ENCODE data around the gene CRYBA2. TPM values are rescaled to one million over a fixed set of nuclear protein-coding genes. Genes with fewer than 3 reads are reported as not detected.

The CRYBA2 gene
- total RNA-seq, 1 experiment from 2014 or later, result not detected

DNA sequence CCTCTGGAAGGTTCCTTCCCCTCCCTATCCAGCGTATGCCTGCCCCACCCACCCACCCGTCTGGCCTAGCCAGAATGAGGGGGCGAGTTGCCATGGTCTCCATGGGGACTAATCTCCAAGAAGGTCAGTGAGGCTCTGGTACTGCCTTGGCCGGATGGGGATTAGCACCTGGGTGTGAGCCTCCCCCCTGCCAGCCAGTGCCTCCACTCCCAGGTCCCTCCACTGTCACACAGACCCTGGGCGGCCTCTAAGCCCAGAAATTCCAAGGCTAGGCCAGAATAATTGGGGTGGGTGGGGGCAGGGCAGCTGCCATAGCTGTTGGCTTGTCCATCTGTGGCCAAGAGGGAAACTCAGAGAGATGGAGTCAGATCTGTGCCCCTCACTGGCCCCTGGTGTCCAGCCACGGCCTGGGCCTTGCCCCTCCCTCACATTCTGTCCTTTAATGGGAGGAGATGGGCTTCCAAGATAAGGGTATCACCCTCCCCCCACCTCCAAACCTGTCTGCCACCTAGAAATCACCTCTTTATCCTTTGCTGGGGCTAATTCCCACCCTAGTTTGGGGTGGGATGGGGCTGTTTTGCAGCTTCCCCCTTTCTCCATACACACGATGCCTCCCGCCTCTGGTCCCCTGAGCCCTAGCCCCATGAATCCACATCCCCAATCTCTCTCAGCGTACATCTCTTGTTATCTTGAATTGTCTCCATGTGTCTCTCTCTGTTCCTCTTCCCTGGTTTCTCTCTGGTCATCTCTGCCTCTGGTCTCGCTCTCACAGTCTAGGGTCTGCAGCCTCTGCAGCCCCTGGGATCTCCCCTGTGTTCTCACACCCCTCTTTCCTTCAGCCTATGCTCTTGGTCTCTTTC lies 6.0 kb upstream of the CRYBA2 start:
- H3K36me3 ChIP-seq (ENCODE audit: insufficient read depth, low read length), result no peaks in the 10 kb centered on the region
- no peak overlapping the region for H3K27ac ChIP-seq (ENCODE audit: low read length)
- DNase-seq, result no peak
- no peaks in the 10 kb centered on the region for H4K20me1 ChIP-seq (ENCODE audit: insufficient read depth, low read depth, low read length)
- no peaks in the 10 kb centered on the region for H3K27me3 ChIP-seq (ENCODE audit: low read length)
- H3K4me1 ChIP-seq (ENCODE audit: low read length), result no peaks in the 10 kb centered on the region
- no peak overlapping the region for H3K9ac ChIP-seq (ENCODE audit: low read length)
- H3K4me3 ChIP-seq (ENCODE audit: low read length), result no peak overlapping the region
- no peaks in the 10 kb centered on the region for H3K79me2 ChIP-seq (ENCODE audit: low read length)
- H3K4me2 ChIP-seq (ENCODE audit: low read depth, low read length, poor library complexity, severe bottlenecking), result no peak overlapping the region
- no peaks in the 10 kb centered on the region for H3K9me2 ChIP-seq (replicated peaks; ENCODE audit: insufficient read depth, low read length)
- H3K9me3 ChIP-seq (ENCODE audit: low read length), result no peaks in the 10 kb centered on the region
- H2AFZ ChIP-seq (ENCODE audit: low read length), result no peak overlapping the region

DNA sequence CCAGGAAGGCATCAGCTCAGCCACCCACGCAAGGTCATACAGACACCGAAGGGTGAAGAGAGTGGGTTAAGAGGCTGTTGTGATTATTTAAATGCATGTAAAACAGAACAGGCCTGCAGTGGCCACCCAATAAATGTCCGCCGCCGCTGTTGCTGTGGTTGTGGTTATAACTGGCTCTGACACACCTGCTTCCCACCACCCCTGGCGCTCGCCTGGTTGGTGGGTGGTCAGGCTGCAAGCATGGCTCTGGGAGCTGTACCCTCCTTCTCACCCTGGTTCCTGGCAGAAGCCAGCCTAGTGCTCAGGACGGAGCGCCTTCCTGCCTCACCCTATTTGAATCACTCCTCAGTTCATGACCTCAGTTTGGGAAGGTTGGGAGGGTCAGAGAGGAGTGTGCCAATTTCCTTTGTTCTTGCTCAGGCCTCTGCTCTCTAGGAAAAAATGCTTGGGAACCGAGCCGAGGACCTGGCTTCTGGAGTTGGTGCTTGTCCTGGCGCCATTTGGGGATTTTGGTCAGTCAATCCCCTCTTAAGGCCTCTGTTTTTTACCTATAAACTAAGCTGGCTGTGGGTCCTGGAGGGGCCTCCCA lies 5.3 kb upstream of the CRYBA2 start:
- Histone ChIP-seq H3K9me3 (ENCODE audit: low read length) (no peaks in the 10 kb centered on the region), H3K4me3 (ENCODE audit: low read length) (no peak overlapping the region), H3K27ac (ENCODE audit: low read length) (no peak overlapping the region), H3K36me3 (ENCODE audit: insufficient read depth, low read length) (no peaks in the 10 kb centered on the region), H2AFZ (ENCODE audit: low read length) (no peak overlapping the region), H3K79me2 (ENCODE audit: low read length) (no peaks in the 10 kb centered on the region), H3K4me1 (ENCODE audit: low read length) (no peaks in the 10 kb centered on the region), H3K9me2 (replicated peaks; ENCODE audit: insufficient read depth, low read length) (no peaks in the 10 kb centered on the region), H3K9ac (ENCODE audit: low read length) (no peak overlapping the region), H4K20me1 (ENCODE audit: insufficient read depth, low read depth, low read length) (no peaks in the 10 kb centered on the region), H3K27me3 (ENCODE audit: low read length) (no peaks in the 10 kb centered on the region), H3K4me2 (ENCODE audit: low read depth, low read length, poor library complexity, severe bottlenecking) (no peak overlapping the region)
- no peak for DNase-seq

DNA sequence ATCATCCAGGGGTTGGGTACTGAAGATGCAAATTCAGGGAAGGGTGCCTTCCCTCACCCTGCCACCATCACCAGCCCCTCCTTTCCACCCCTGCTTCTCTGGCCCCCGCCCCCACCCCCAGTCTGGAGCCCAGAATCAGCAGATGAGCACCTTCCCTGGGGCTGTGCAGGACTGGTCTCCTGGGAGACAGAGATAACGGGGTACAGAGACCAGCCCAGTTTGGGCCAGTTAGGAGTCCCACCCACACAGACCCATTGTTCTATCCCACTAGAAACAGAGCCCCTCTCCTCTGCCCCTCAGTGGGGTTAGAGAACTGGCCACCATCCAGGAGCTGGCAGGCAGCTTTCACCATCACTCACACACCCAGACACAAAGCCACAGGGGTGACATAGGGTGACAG lies 4.5 kb upstream of the CRYBA2 start:
- Histone ChIP-seq H3K4me2 (ENCODE audit: low read depth, low read length, poor library complexity, severe bottlenecking) (no peak overlapping the region), H3K27me3 (ENCODE audit: low read length) (no peaks in the 10 kb centered on the region)

DNA sequence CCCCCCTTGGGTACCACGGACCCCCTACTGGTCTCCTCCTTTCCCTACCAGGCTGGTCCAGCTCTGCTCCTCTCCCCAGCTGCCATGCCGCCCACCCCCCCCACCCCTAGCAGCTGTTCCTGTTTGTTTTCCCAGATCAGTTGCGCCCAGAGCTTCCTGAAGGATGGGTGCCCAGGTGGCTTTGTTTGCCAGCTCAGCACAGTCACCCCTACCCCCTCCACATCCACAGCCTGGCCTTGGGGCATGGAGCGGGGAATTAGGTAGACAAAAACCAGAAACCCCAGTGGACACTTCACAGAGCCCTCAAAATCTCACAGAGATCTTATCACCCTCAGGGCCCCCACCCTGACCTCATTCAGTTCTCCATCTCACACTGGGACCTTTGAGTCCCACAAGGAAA lies 3.7 kb upstream of the CRYBA2 start:
- H4K20me1 ChIP-seq (ENCODE audit: insufficient read depth, low read depth, low read length), result no peaks in the 10 kb centered on the region
- H3K36me3 ChIP-seq (ENCODE audit: insufficient read depth, low read length), result no peaks in the 10 kb centered on the region
- H3K79me2 ChIP-seq (ENCODE audit: low read length), result no peaks in the 10 kb centered on the region
- no peak overlapping the region for H3K4me3 ChIP-seq (ENCODE audit: low read length)
- no peak overlapping the region for H3K9ac ChIP-seq (ENCODE audit: low read length)
- no peak overlapping the region for H2AFZ ChIP-seq (ENCODE audit: low read length)
- no peak overlapping the region for H3K4me2 ChIP-seq (ENCODE audit: low read depth, low read length, poor library complexity, severe bottlenecking)
- no peaks in the 10 kb centered on the region for H3K9me3 ChIP-seq (ENCODE audit: low read length)
- H3K9me2 ChIP-seq (replicated peaks; ENCODE audit: insufficient read depth, low read length), result no peaks in the 10 kb centered on the region
- no peak for DNase-seq
- H3K4me1 ChIP-seq (ENCODE audit: low read length), result no peaks in the 10 kb centered on the region
- H3K27me3 ChIP-seq (ENCODE audit: low read length), result no peaks in the 10 kb centered on the region
- H3K27ac ChIP-seq (ENCODE audit: low read length), result no peak overlapping the region

More for the DNA sequence above, 4.5 kb upstream of the CRYBA2 start:
- H3K9me3 ChIP-seq (ENCODE audit: low read length), result no peaks in the 10 kb centered on the region
- no peak overlapping the region for H3K9ac ChIP-seq (ENCODE audit: low read length)
- no peaks in the 10 kb centered on the region for H3K4me1 ChIP-seq (ENCODE audit: low read length)
- H3K79me2 ChIP-seq (ENCODE audit: low read length), result no peaks in the 10 kb centered on the region
- H3K9me2 ChIP-seq (replicated peaks; ENCODE audit: insufficient read depth, low read length), result no peaks in the 10 kb centered on the region
- H2AFZ ChIP-seq (ENCODE audit: low read length), result no peak overlapping the region
- H3K27ac ChIP-seq (ENCODE audit: low read length), result no peak overlapping the region
- H4K20me1 ChIP-seq (ENCODE audit: insufficient read depth, low read depth, low read length), result no peaks in the 10 kb centered on the region
- no peak overlapping the region for H3K4me3 ChIP-seq (ENCODE audit: low read length)
- H3K36me3 ChIP-seq (ENCODE audit: insufficient read depth, low read length), result no peaks in the 10 kb centered on the region
- DNase-seq, result no peak

DNA sequence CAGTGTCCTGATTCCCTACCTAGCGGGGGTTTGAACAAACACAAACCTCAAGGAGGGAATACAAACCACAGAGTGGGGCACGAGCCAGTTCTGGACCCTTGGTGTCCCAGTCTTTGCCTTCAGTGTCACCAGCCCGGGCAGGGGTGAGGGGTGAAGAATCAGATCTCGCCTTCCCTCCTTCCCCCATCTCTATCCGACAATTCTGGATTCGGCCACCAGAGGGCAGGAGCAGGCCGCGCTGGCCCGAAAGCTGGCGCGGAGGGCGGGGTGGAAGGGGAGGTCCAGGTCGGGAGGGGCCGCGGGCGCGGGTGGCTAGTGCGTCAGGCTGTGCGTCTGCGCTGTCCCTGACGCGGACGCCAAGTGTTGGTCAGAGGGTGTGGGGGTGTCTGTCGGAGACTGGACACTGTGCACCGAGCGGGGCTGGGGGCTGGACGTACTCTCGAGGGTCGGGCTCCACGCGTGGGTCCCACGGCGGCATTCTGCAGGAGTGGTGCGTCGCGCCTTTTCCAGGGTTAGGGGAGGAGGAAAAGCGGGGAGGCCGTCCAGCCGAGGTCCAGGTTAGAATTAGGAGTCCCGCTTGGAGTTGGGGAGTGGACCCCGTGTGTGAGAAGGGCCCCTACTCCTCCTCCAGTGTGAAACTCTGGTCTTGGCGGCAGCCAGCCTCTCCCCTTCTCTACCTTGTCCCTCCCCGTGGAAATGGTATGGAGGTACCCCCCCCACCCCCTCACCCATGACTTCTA lies 2.9 kb upstream of the CRYBA2 start:
- Histone ChIP-seq H3K4me3 (ENCODE audit: low read length) (no peak overlapping the region), H3K9me2 (replicated peaks; ENCODE audit: insufficient read depth, low read length) (no peaks in the 10 kb centered on the region), H2AFZ (ENCODE audit: low read length) (no peak overlapping the region), H3K36me3 (ENCODE audit: insufficient read depth, low read length) (no peaks in the 10 kb centered on the region), H3K79me2 (ENCODE audit: low read length) (no peaks in the 10 kb centered on the region), H3K27ac (ENCODE audit: low read length) (no peak overlapping the region), H4K20me1 (ENCODE audit: insufficient read depth, low read depth, low read length) (no peaks in the 10 kb centered on the region), H3K4me1 (ENCODE audit: low read length) (no peaks in the 10 kb centered on the region), H3K27me3 (ENCODE audit: low read length) (no peaks in the 10 kb centered on the region), H3K9ac (ENCODE audit: low read length) (no peak overlapping the region), H3K9me3 (ENCODE audit: low read length) (no peaks in the 10 kb centered on the region), H3K4me2 (ENCODE audit: low read depth, low read length, poor library complexity, severe bottlenecking) (peak overlapping the region; percentile 10)
- peak; percentile 93 for DNase-seq

GRCh38 chr2:218995561-218995960 lies 2.3 kb upstream of the CRYBA2 start:
- Histone ChIP-seq H3K36me3 (ENCODE audit: insufficient read depth, low read length) (no peaks in the 10 kb centered on the region), H3K4me2 (ENCODE audit: low read depth, low read length, poor library complexity, severe bottlenecking) (no peak overlapping the region)

DNA sequence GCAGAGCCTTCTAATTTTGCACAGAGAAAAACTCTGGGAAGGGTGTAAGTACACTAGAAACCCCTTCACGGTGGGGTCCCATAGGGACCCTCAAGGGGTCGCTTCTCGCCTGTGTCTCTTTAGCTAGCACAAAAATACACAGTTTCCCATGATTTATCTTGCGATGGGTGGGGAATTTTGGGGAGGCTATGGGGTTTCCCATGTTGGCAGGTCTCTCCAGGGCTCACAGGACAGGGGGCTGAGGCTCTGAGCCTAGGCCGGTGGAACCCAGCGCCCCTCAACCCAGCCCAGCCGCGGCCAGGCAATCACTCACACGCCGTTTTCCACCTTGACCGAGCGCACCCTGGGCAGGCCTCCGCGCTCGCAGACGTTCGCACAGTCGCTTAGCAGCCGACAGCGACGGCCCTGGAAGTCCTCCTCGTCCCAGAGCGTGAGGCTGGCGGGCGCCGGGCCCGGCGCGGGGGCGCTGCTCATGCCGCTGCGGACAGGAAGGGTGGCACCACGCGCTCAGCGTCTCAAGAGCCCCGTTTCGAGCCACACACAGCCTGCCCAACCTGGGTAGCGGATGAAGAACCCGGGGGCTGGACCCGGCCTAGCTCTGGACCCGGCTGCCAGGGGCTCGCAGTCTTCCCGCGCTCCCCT lies 398 bp downstream of the CRYBA2 start:
- no peaks in the 10 kb centered on the region for H3K9me3 ChIP-seq (ENCODE audit: low read length)
- H3K4me3 ChIP-seq (ENCODE audit: low read length), result no peak overlapping the region
- H3K4me1 ChIP-seq (ENCODE audit: low read length), result no peaks in the 10 kb centered on the region
- H3K79me2 ChIP-seq (ENCODE audit: low read length), result no peaks in the 10 kb centered on the region
- no peaks in the 10 kb centered on the region for H4K20me1 ChIP-seq (ENCODE audit: insufficient read depth, low read depth, low read length)
- H3K9ac ChIP-seq (ENCODE audit: low read length), result no peak overlapping the region
- no peaks in the 10 kb centered on the region for H3K9me2 ChIP-seq (replicated peaks; ENCODE audit: insufficient read depth, low read length)
- no peak overlapping the region for H2AFZ ChIP-seq (ENCODE audit: low read length)
- no peak overlapping the region for H3K27ac ChIP-seq (ENCODE audit: low read length)
- H3K36me3 ChIP-seq (ENCODE audit: insufficient read depth, low read length), result no peaks in the 10 kb centered on the region
- H3K27me3 ChIP-seq (ENCODE audit: low read length), result no peaks in the 10 kb centered on the region
- no peak overlapping the region for H3K4me2 ChIP-seq (ENCODE audit: low read depth, low read length, poor library complexity, severe bottlenecking)
- no peak for DNase-seq

More at GRCh38 chr2:218995561-218995960, 2.3 kb upstream of the CRYBA2 start:
- no peaks in the 10 kb centered on the region for H3K4me1 ChIP-seq (ENCODE audit: low read length)
- no peak overlapping the region for H2AFZ ChIP-seq (ENCODE audit: low read length)
- no peaks in the 10 kb centered on the region for H3K9me2 ChIP-seq (replicated peaks; ENCODE audit: insufficient read depth, low read length)
- no peaks in the 10 kb centered on the region for H3K9me3 ChIP-seq (ENCODE audit: low read length)
- DNase-seq, result no peak
- H4K20me1 ChIP-seq (ENCODE audit: insufficient read depth, low read depth, low read length), result no peaks in the 10 kb centered on the region
- no peak overlapping the region for H3K4me3 ChIP-seq (ENCODE audit: low read length)
- H3K9ac ChIP-seq (ENCODE audit: low read length), result no peak overlapping the region
- no peaks in the 10 kb centered on the region for H3K79me2 ChIP-seq (ENCODE audit: low read length)
- H3K27ac ChIP-seq (ENCODE audit: low read length), result no peak overlapping the region
- no peaks in the 10 kb centered on the region for H3K27me3 ChIP-seq (ENCODE audit: low read length)

DNA sequence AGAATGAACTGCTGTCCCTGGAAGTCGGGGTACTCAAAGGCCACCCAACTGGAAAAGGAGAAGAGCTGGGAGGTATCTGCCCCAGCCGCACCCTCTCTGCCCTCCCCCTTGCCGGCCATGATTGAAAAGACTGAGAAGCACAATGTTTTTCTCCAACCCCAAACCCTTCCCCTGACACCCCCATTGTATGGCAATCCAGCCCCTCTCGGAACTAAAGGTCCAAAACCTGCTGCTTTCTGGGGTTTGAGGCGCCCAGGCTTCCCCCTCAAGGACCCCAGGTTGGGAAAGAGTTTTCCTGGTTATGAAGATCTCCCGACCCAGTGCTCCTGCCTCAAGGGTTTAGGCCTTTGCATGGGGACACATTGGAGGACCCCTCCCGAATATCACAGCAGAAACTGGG lies 1.0 kb downstream of the CRYBA2 start:
- no peaks in the 10 kb centered on the region for H3K79me2 ChIP-seq (ENCODE audit: low read length)
- no peak for DNase-seq
- no peaks in the 10 kb centered on the region for H3K4me1 ChIP-seq (ENCODE audit: low read length)
- H3K9me2 ChIP-seq (replicated peaks; ENCODE audit: insufficient read depth, low read length), result no peaks in the 10 kb centered on the region
- H2AFZ ChIP-seq (ENCODE audit: low read length), result no peak overlapping the region
- no peaks in the 10 kb centered on the region for H4K20me1 ChIP-seq (ENCODE audit: insufficient read depth, low read depth, low read length)
- H3K4me3 ChIP-seq (ENCODE audit: low read length), result no peak overlapping the region
- H3K4me2 ChIP-seq (ENCODE audit: low read depth, low read length, poor library complexity, severe bottlenecking), result no peak overlapping the region
- H3K27ac ChIP-seq (ENCODE audit: low read length), result no peak overlapping the region
- no peak overlapping the region for H3K9ac ChIP-seq (ENCODE audit: low read length)
- H3K27me3 ChIP-seq (ENCODE audit: low read length), result no peaks in the 10 kb centered on the region
- H3K9me3 ChIP-seq (ENCODE audit: low read length), result no peaks in the 10 kb centered on the region
- H3K36me3 ChIP-seq (ENCODE audit: insufficient read depth, low read length), result no peaks in the 10 kb centered on the region

Data from Karpas-422 (cell line).